Cardiac muscle cell (in vitro differentiated cells and primary cell): Measurements from ENCODE around the gene FHL3. TPM values are rescaled to one million over a fixed set of nuclear protein-coding genes. Genes with fewer than 3 reads are reported as not detected.

ENCODE experiments used
- DNase-seq, 2 donors: peaks; one replicate each; pipeline versions ENCODE4 v3.0.0 to v3.0.0-alpha.2; 2010 to 2017; ENCODE audit warnings: low read depth in 1 of 2, low spot score in 1 of 2
- H3K27ac ChIP-seq: fragments of 200-600 bp; sonication (generic); 2 replicates; pipeline ENCODE4 v1.5.1; 2016
- H3K27me3 ChIP-seq: fragments of 200-600 bp; sonication (generic); 2 replicates; pipeline ENCODE4 v1.6.0; 2016; ENCODE audit warnings: control low read depth
- H3K36me3 ChIP-seq: fragments of 200-600 bp; sonication (generic); 2 replicates; pipeline ENCODE4 v1.5.1; 2016; ENCODE audit warnings: control low read depth
- H3K4me1 ChIP-seq: fragments of 200-600 bp; sonication (generic); 2 replicates; pipeline ENCODE4 v1.8.1; 2017; ENCODE audit warnings: low read depth, mild to moderate bottlenecking, mixed run types
- H3K4me3 ChIP-seq: fragments of 200-600 bp; sonication (generic); 2 replicates; pipeline ENCODE4 v1.5.1; 2016; ENCODE audit warnings: mild to moderate bottlenecking
- H3K9me3 ChIP-seq: fragments of 200-600 bp; sonication (generic); 2 replicates; pipeline ENCODE4 v1.5.1; 2017; ENCODE audit warnings: low read depth, mild to moderate bottlenecking, control low read depth
- CTCF ChIP-seq: IDR thresholded peaks from 2 replicates; pipeline ENCODE4 v1.5.1; 2012; ENCODE audit warnings: low read depth, mild to moderate bottlenecking, low read length
- polyA plus RNA-seq: library from polyadenylated mRNA; unstranded; fragments of >200 nt; fragmentation: Nextera tagmentation; extraction: Ambion mirVana; gene quantifications from 2 replicates; pipeline ENCODE4 v1.2.1, GENCODE V29; 2016
- total RNA-seq: library from RNA; depleted of rRNA; stranded (reverse); fragments of >200 nt; gene quantifications from 2 replicates; pipeline ENCODE4 v1.2.3, GENCODE V29; 2016

FHL3 gene
- total and polyA plus RNA-seq, 2 experiments from 2014 or later: 33.0 to 47.4 TPM

DNA sequence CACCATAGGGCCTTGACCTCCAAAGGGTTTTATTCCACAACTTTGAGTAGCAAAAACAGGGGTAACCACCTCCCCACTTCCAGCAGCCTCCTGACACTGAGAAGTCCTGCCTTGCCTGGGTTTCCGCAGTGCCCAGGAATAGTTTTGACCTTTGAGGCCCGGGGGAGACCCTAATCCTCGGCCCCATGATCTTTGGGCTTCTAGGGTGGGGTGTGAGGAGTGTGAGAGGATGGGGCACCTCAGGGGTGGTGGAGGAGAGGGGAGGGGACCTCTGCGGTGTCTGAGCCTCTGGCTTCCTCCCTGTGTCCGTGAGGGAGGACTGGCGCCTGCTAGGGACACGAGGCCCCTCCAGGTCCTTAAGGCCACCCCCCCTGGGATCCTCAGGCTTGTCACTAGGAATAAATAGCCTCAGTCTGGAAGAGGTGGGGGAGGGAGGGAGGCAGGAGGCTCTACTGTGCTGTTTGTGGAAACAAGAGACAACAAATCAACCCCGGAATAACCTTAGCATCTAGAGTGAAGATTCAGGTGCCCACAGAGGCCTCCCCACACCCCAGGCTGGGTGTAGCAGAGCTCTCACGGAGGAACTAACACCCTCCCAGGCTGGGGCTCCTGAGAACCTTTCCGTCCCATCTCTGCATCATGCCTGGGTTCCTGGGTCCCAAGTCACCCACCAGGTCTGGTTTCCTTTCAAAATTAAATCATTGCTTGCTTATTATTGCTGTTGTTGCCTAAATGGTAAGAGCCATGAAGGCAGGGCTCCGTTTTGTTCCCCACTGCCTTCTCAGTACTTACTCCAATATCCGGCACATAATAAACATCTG is 904 bp upstream of the FHL3 start:
- peak in 1 of 2 donors; percentile 78 for DNase-seq
- no peaks in the 10 kb centered on the region for H3K9me3 ChIP-seq
- peak overlapping the region; percentile 84 for H3K27ac ChIP-seq
- H3K36me3 ChIP-seq: no peaks in the 10 kb centered on the region
- TF ChIP-seq CTCF: no peak
- H3K4me3 ChIP-seq: peak overlapping the region; percentile 88
- peaks cover 36% of the 10 kb centered on the region for H3K4me1 ChIP-seq
- H3K27me3 ChIP-seq: no peaks in the 10 kb centered on the region

DNA sequence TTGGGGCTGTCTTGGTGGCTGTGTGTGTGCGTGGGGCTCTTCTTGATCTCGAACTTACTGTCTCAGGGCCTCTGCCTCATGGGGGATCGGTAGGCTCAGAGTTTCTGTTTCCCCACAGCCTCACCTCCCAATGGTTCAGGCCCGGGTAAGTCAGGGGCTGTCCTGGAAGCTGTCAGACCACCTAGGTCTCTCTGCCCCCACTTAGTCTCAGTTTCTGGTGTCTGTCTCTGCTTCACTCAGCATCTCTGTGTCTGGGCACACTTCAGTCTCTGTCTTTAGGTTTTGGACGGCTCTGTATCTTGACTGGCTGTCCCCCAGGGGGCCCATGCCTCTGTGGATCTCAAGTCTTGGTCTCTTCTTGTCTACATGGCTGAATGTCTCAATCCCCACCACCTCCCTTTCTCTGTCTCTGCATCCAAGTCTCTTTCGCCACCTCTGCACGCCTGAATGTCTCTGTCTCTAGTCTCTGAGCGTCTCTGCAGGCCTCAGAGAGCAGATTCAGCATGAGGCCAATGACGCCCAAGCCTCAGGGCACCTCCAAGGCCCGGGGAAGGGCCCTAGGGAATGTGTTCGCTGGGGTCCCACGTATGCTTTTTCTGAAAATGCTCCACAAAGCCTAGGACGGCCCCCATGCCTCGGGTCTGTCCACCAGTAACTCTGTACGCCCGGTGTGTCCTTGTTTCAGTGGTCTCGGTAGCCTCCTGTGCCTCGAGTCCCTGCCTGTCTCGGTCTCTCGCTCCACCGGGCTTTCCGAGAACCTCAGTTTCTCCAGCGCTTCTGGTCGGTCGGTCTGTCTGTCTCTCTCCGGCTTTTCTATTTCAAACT is 818 bp downstream of the FHL3 start:
- Histone ChIP-seq H3K36me3 (no peaks in the 10 kb centered on the region), H3K4me3 (peak overlapping the region; percentile 88), H3K4me1 (peaks cover 45% of the 10 kb centered on the region), H3K9me3 (no peaks in the 10 kb centered on the region), H3K27ac (peak overlapping the region; percentile 84), H3K27me3 (no peaks in the 10 kb centered on the region)
- peak; percentile 30 to 41 for DNase-seq
- peak; percentile 7 for TF ChIP-seq CTCF

GRCh38 chr1:38003261-38004250 is 1.8 kb downstream of the FHL3 start:
- Histone ChIP-seq H3K4me1 (peaks cover 38% of the 10 kb centered on the region), H3K27ac (peak overlapping the region; percentile 84), H3K27me3 (no peaks in the 10 kb centered on the region), H3K36me3 (no peaks in the 10 kb centered on the region), H3K9me3 (no peaks in the 10 kb centered on the region), H3K4me3 (peak overlapping the region; percentile 88)
- peak in 1 of 2 donors; percentile 55 for DNase-seq
- TF ChIP-seq CTCF: no peak

DNA sequence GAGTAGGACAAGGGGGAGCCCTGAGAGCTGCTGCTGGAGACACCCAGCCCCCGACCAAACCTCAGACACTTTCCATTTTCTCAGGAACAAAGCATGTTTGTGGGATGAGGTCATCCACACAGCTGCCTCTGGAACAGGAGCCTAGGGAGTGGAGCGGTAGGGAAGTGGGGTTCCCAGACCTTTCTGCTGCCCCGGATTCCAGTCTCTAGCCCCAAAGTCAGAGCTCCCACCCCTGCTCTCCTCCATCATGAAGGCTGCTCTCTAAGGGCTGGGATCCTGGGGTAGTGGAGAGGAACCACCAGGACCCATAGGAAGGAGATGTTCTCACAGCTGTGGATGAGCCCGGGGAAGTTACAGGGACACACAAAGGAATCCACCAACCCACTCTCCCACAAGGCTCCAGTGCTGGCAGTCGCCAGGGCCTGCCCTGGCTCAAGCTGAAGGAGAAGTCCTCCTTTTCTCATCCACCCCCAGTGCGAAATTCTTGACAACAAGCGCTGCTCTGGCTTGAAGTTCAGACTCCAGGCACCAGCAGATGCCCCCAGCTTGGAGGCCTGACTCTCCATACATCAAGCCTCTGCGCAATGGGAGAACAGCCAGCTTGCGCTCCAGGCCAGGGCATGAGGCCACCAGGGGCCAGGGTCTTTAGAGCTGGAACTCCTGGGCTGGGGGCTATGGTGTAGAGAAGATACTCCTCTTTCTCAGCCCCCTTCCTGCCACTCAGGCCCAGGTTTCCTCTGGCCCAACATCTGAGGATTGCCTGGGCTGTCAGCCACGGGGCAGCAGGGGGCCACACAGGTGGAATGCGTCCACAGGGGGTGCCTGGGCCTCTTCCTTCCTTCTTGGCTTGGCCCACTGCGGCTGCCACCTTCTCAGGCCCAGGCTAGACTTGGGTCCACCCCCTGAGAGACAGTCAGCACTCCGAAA is 4.5 kb downstream of the FHL3 start:
- H3K27me3 ChIP-seq: no peaks in the 10 kb centered on the region
- H3K9me3 ChIP-seq: no peaks in the 10 kb centered on the region
- H3K27ac ChIP-seq: peak overlapping the region; percentile 80
- DNase-seq: peak in 1 of 2 donors; percentile 87
- H3K36me3 ChIP-seq: no peaks in the 10 kb centered on the region
- TF ChIP-seq CTCF: no peak
- H3K4me1 ChIP-seq: peaks cover 29% of the 10 kb centered on the region
- no peak overlapping the region for H3K4me3 ChIP-seq
